Fibroblast of villous mesenchyme (primary cell): ENCODE data around the gene GDF11. TPM values are rescaled to one million over a fixed set of nuclear protein-coding genes. Genes with fewer than 3 reads are reported as not detected.

Source experiments
- DNase-seq: peaks from one replicate; pipeline ENCODE4 v3.0.0-alpha.2; 2010; ENCODE audit warnings: low read depth
- H3K4me3 ChIP-seq: 2 replicates; pipeline ENCODE4 v1.5.1; 2011; ENCODE audit warnings: low read depth, mild to moderate bottlenecking, low read length
- total RNA-seq: library from RNA; depleted of rRNA; stranded (reverse); fragments of >200 nt; gene quantifications from 2 replicates; pipeline ENCODE4 v1.2.3, GENCODE V29; 2012
- TF ChIP-seq, protein P1 (sequence below): IDR thresholded peaks from 2 replicates; pipeline ENCODE4 v1.5.1; 2012; ENCODE audit warnings: low read depth, mild to moderate bottlenecking, low read length; ENCODE audit not compliant: insufficient read depth

The GDF11 gene
- total RNA-seq, 1 donor, result 6.5 TPM

DNA sequence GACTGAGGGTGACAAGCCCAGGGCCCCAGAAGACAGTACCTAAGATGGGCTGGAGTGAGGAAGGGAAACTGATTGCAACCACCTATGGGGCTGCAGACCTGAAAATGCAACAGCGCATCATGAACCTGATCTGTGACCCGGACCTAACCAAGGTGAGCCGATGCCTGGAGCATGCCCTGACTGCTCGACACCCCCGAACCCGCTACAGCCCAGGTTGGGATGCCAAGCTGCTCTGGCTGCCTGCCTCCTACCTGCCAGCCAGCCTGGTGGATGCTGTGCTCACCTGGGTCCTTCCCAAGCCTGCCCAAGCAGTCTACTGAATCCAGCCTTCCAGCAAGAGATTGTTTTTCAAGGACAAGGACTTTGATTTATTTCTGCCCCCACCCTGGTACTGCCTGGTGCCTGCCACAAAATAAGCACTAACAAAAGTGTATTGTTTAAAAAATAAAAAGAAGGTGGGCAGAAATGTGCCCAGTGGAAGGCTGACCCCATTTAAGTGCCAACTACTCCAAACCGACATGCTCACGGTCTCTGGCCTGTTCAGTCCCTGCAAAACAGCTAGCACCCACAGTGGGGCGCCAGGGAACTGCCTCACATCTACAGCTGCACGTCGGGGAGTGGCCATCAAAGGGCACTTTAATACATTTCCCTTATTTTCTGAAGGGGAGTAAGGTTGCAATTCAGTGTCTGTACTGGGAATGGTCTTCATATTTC lies 18.5 kb upstream of the GDF11 start:
- peak; percentile 67 for DNase-seq
- no peak overlapping the region for H3K4me3 ChIP-seq
- TF ChIP-seq, protein P1, sequence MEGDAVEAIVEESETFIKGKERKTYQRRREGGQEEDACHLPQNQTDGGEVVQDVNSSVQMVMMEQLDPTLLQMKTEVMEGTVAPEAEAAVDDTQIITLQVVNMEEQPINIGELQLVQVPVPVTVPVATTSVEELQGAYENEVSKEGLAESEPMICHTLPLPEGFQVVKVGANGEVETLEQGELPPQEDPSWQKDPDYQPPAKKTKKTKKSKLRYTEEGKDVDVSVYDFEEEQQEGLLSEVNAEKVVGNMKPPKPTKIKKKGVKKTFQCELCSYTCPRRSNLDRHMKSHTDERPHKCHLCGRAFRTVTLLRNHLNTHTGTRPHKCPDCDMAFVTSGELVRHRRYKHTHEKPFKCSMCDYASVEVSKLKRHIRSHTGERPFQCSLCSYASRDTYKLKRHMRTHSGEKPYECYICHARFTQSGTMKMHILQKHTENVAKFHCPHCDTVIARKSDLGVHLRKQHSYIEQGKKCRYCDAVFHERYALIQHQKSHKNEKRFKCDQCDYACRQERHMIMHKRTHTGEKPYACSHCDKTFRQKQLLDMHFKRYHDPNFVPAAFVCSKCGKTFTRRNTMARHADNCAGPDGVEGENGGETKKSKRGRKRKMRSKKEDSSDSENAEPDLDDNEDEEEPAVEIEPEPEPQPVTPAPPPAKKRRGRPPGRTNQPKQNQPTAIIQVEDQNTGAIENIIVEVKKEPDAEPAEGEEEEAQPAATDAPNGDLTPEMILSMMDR, result peak; percentile 71

DNA sequence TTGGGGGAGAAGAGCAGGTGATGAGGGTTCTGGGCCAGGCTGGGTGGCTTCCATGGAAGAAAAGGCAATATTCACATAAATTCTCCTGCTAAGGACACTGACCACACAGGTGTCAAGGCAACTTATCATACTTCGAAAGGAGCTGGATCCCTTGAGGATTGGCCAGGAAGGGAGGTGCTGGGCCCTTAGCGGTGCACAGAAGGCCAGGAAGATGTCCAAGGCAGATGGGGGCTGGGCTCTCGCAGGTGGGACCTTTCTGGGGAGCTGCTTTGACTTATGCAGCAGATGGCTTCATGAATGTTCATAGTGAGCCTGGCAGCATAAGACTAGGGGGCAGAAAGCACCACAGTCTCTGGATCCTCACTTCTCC lies 18.0 kb upstream of the GDF11 start:
- no peak overlapping the region for H3K4me3 ChIP-seq
- TF ChIP-seq, protein P1, result no peak
- no peak for DNase-seq

DNA sequence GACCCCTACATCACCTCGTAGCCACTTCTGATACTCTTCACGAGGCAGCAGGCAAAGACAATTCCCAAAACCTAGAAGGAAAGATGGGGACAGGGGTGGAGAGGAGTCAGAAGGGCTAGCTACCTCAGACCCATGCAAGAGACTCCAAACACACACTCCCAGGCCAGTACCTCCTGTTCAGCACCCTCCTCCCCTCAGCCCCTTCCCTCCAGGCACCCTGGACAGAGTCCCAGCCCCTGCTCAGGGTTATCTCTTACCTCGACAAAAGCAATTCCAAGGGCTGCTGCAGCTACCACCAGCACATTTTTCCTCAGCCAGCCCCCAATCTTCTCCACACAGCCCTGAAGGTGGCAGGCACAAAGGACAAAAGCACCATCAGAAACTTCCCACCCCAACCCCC lies 17.4 kb upstream of the GDF11 start:
- DNase-seq, result no peak
- H3K4me3 ChIP-seq, result no peak overlapping the region

DNA sequence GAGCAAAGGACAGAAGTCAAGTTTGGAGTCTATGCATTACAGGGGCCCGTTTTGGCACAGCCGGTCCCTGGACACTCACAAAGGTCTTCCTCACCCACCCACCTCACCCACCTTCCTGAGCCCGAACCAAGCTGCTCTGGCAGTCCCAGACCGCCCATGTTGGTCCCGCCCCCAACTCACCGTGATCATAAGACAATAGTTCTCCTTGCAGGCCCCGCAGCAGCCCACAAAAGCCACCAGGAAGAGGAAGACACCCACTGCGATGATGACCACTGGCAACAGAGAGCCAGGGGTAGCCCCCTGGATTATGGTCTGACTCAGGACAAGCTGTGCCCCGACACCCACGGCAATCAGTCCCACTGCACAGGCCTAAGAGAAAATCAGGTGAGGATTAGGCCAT lies 16.0 kb upstream of the GDF11 start:
- no peak for DNase-seq
- TF ChIP-seq, protein P1, result no peak
- peak overlapping the region; percentile 88 for H3K4me3 ChIP-seq

More for the DNA sequence above, 17.4 kb upstream of the GDF11 start:
- TF ChIP-seq, protein P1, result no peak

DNA sequence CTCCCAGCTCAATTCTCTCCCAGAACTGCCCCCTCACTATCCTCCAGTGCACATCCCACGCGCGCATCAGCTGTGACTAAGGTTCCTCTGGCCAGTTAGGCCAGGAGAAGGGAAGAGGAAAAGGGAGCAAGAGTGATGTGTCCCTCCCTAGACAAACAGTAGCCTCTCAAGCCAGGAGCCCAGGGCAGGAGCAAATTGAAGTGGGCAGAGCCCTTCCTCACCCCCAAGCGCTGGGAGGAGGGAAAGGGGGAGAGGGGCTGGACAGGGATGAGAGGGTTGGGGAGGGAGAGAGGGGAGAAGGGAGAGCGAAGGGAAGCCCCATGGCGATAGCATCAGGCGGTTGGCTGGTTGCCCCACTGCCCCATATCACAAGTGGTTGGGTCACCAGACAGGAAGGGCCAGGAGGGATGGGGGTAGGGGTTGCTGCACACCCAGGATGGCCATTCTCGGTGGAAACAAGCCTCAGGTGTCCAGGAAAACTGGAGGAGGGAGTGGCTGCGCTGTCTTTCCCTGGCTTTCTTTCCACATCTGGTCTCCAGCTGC lies 15.2 kb upstream of the GDF11 start:
- DNase-seq, result peak; percentile 73
- H3K4me3 ChIP-seq, result peak overlapping the region; percentile 88
- TF ChIP-seq, protein P1, result no peak

DNA sequence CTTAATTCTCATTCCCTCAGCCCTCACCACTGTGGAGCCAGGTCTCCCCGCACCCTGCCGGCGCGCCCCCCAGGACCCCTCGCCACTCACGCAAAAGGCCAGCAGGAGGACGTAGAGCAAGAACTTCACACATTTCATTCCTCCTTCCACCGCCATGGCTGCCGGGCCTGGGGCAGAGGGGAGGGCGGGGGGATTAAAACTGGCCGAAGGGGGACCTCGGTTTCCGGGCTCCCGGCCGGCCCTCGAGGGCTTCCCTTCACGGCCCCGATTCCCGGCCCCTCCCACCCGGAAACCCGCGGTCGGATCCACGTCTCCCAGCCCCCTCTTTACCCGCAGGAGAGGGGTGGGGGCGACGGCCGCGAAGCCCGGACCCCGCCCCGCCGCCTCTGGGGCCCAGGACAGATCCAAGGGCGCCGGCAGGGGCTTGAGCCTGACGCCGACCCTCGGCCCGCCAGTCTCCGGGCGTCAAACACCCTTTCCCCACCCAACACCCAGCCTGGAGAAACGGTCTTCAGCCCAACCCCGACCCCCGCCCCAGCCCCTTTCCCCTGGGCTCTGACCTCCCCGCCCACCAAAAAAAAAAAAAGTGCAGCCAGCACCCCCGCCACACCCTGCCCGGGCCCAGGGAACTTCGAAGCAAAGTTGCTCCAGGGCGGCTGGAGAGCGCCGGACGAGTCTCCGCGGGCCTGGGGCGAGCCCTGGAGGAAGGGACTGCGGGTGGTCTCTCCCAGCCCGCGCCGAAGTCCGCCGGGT lies 14.6 kb upstream of the GDF11 start:
- TF ChIP-seq, protein P1, result no peak
- H3K4me3 ChIP-seq, result peak overlapping the region; percentile 88
- peak; percentile 81 for DNase-seq
